OCI-LY7 (cell line): ENCODE data around the gene LRRC10B. TPM values are rescaled to one million over a fixed set of nuclear protein-coding genes. Genes with fewer than 3 reads are reported as not detected.

Source experiments
- BruUV-seq: library from RNA; stranded (reverse); fragments of 400-500 nt; replicated peaks from 2 replicates; lab custom pipeline; 2021; lab: Mats Ljungman, UMichigan
- CTCF ChIA-PET: fragments of 300-600 bp; sonication (Branson Sonifier 250); formaldehyde crosslinking; loops from one replicate; lab custom pipeline; 2022; ENCODE audit warnings: antibody characterized with exemption; ENCODE audit not compliant: unreplicated experiment; lab: Charles Lee
- POLR2A ChIA-PET: fragments of 300-600 bp; sonication (Branson Sonifier 250); formaldehyde crosslinking; loops from one replicate; lab custom pipeline; 2022; ENCODE audit warnings: antibody characterized with exemption; lab: Charles Lee
- DNase-seq: peaks from one replicate; pipeline ENCODE4 v3.0.0-alpha.2; 2015; ENCODE audit warnings: low spot score
- H2AFZ ChIP-seq: fragments of 200-600 bp; sonication (generic), shearing (Covaris generic); 2 replicates; pipeline ENCODE4 v1.6.1; 2014; ENCODE audit warnings: mild to moderate bottlenecking, antibody characterized with exemption, low read length, moderate library complexity
- H3K27ac ChIP-seq: fragments of 200-600 bp; sonication (generic); 2 replicates; pipeline ENCODE4 v1.5.1; 2014; ENCODE audit warnings: mixed run types, low read depth, mild to moderate bottlenecking, moderate library complexity, low read length, inconsistent platforms; ENCODE audit not compliant: poor library complexity, severe bottlenecking
- H3K36me3 ChIP-seq: fragments of 200-600 bp; sonication (generic); 2 replicates; pipeline ENCODE4 v1.6.1; 2014; ENCODE audit warnings: mild to moderate bottlenecking, antibody characterized with exemption, low read length, moderate library complexity, mixed read lengths; ENCODE audit not compliant: insufficient read depth
- H3K4me1 ChIP-seq: fragments of 200-600 bp; sonication (generic); 2 replicates; pipeline ENCODE4 v1.5.1; 2014; ENCODE audit warnings: mild to moderate bottlenecking, low read length; ENCODE audit not compliant: insufficient read depth, poor library complexity, severe bottlenecking
- H3K4me2 ChIP-seq: fragments of 200-600 bp; sonication (generic); 2 replicates; pipeline ENCODE4 v1.6.1; 2014; ENCODE audit warnings: mild to moderate bottlenecking, low read length
- H3K4me3 ChIP-seq: fragments of 200-600 bp; sonication (generic); 2 replicates; pipeline ENCODE4 v1.5.1; 2014; ENCODE audit warnings: mild to moderate bottlenecking, low read depth, low read length; ENCODE audit not compliant: poor library complexity, severe bottlenecking
- H3K79me2 ChIP-seq: fragments of 200-600 bp; sonication (generic); 2 replicates; pipeline ENCODE4 v1.6.1; 2016; ENCODE audit warnings: low read depth, mild to moderate bottlenecking, low read length, moderate library complexity, mixed read lengths; ENCODE audit not compliant: insufficient read depth
- H3K9me2 ChIP-seq: fragments of 200-600 bp; sonication (generic); 2 replicates; pipeline ENCODE4 v1.6.1; 2016; ENCODE audit warnings: mild to moderate bottlenecking, low read length, mixed read lengths; ENCODE audit not compliant: insufficient read depth
- H3K9me3 ChIP-seq: fragments of 200-600 bp; sonication (generic); 2 replicates; pipeline ENCODE4 v1.6.1; 2014; ENCODE audit warnings: mild to moderate bottlenecking, mixed run types, low read length, mixed read lengths
- H4K20me1 ChIP-seq: fragments of 200-600 bp; sonication (generic); 2 replicates; pipeline ENCODE4 v1.6.1; 2014; ENCODE audit warnings: mild to moderate bottlenecking, antibody characterized with exemption, low read length, moderate library complexity, mixed read lengths; ENCODE audit not compliant: insufficient read depth
- EZH2phosphoT487 ChIP-seq: fragments of 200-600 bp; sonication (generic); IDR thresholded peaks from 2 replicates; pipeline ENCODE4 v1.6.1; 2018; ENCODE audit warnings: low read depth, borderline replicate concordance, mild to moderate bottlenecking, mixed run types, antibody characterized with exemption, low read length, moderate library complexity, mixed read lengths
- intact Hi-C: fragments of 100-400 bp; cut with micrococcal nuclease; formaldehyde crosslinking; loops from one replicate; pipeline ENCODE4 v1.10.0; 2022; ENCODE audit not compliant: unreplicated experiment
- total RNA-seq, 2 experiments: library from RNA; depleted of rRNA in 1 of 2; stranded (reverse); fragments of >200 nt in 1 of 2; shearing (Covaris generic) in 1 of 2; gene quantifications; 2 replicates each; pipeline ENCODE4 v1.2.3, GENCODE V29; 2014 to 2022
- TF ChIP-seq, protein P1 (sequence below): fragments of 200-600 bp; sonication (generic); conservative IDR thresholded peaks from 2 replicates; pipeline ENCODE4 v1.5.1; 2014; ENCODE audit warnings: mild to moderate bottlenecking, antibody characterized with exemption, low read length, moderate library complexity, mixed read lengths

LRRC10B gene
- total RNA-seq, 2 experiments from 2014 or later = not detected

DNA sequence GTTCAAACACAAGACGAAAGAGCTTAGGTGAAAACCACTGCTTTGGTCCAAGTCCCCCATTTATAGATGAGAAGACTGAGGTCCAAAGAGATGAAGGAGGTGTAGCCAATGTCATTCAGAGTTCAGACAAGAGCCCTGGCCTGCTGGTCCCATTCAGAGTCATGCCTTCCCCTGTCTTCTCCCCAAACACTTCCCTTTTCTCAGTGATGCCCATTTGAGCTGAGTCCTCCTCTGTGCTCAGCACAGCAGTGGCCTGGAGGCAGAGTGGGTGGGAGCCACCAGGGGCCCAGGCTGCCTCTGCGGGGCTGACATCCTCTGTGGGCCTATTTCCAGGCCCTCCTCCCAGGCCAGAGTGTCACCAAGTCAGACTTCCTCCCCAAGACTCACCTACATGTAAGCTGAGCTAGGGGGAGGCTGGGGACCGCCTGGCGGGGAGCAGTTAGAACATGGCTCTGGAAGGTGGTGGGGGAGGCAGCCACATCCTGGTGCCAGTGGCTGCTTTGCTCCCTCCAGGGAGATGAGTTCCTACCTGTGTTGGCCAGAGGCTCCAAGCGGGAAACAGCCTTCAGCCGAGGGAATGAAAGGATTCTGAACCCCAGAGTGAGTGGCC, 22.4 kb upstream of the LRRC10B start:
- intact Hi-C loops = no loop called here
- TF ChIP-seq, protein P1, sequence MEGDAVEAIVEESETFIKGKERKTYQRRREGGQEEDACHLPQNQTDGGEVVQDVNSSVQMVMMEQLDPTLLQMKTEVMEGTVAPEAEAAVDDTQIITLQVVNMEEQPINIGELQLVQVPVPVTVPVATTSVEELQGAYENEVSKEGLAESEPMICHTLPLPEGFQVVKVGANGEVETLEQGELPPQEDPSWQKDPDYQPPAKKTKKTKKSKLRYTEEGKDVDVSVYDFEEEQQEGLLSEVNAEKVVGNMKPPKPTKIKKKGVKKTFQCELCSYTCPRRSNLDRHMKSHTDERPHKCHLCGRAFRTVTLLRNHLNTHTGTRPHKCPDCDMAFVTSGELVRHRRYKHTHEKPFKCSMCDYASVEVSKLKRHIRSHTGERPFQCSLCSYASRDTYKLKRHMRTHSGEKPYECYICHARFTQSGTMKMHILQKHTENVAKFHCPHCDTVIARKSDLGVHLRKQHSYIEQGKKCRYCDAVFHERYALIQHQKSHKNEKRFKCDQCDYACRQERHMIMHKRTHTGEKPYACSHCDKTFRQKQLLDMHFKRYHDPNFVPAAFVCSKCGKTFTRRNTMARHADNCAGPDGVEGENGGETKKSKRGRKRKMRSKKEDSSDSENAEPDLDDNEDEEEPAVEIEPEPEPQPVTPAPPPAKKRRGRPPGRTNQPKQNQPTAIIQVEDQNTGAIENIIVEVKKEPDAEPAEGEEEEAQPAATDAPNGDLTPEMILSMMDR = no peak
- no peak for TF ChIP-seq EZH2phosphoT487
- Histone ChIP-seq H3K4me2 (no peak overlapping the region), H3K9me2 (no peaks in the 10 kb centered on the region), H3K79me2 (no peaks in the 10 kb centered on the region), H3K4me3 (no peak overlapping the region), H3K27ac (no peak overlapping the region), H3K4me1 (no peaks in the 10 kb centered on the region), H4K20me1 (no peaks in the 10 kb centered on the region), H2AFZ (no peak overlapping the region), H3K9me3 (no peaks in the 10 kb centered on the region), H3K36me3 (no peaks in the 10 kb centered on the region)
- ChIA-PET CTCF (no interaction called here), POLR2A (no interaction called here)
- no TSS peak for BruUV-seq
- DNase-seq = no peak

GRCh38 chr11:61486779-61487178, 21.8 kb upstream of the LRRC10B start:
- POLR2A ChIA-PET = interaction anchor here (0.6 kb wide), 1 partner anchor 35 kb away, joined by 3 read pairs; no protein-coding TSS in a partner anchor
- CTCF ChIA-PET = no interaction called here
- DNase-seq = no peak
- no peaks in the 10 kb centered on the region for H3K36me3 ChIP-seq
- no peaks in the 10 kb centered on the region for H3K4me1 ChIP-seq
- no TSS peak for BruUV-seq
- no peaks in the 10 kb centered on the region for H4K20me1 ChIP-seq
- H3K4me2 ChIP-seq = no peak overlapping the region
- no peak for TF ChIP-seq EZH2phosphoT487
- TF ChIP-seq, protein P1 = no peak
- H2AFZ ChIP-seq = no peak overlapping the region
- no peaks in the 10 kb centered on the region for H3K9me2 ChIP-seq
- H3K27ac ChIP-seq = no peak overlapping the region
- intact Hi-C loops = no loop called here
- no peak overlapping the region for H3K4me3 ChIP-seq
- no peaks in the 10 kb centered on the region for H3K79me2 ChIP-seq
- no peaks in the 10 kb centered on the region for H3K9me3 ChIP-seq

DNA sequence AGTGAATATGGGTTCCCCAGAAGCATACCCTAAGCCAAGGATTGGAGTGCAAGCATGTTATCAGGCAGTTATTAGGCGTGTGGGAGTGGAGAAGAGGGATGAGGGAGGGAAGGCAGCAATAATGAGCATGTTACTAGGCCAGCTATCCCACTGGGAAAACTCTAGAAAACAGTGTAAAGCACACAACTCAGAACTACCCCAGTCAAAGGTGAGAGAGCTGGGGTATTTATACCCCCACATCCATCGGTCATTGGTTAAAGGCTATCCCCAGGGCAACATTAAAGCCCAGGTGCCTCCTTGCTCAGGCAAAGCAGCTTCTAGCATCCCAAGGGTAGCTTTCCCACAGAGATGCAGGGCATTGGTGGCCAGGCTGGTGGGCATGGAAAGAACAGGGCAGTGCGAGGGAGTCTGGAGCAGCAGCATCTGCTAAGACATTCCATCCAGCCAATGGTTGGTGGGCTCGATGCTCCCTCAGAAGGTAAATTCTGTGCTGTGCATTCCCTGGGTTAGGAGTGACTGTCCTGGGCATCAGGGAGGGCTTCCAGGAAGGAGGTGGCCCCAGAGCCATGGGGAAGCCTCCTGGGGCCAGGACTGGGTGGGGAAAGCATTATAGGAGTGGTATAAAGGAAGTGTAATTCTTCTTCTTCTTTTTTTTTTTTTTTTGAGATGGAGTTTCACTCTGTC, 21.1 kb upstream of the LRRC10B start:
- intact Hi-C loops = no loop called here
- Histone ChIP-seq H3K4me3 (no peak overlapping the region), H3K79me2 (no peaks in the 10 kb centered on the region), H3K27ac (no peak overlapping the region), H3K9me2 (no peaks in the 10 kb centered on the region), H3K9me3 (no peaks in the 10 kb centered on the region), H4K20me1 (no peaks in the 10 kb centered on the region), H3K36me3 (no peaks in the 10 kb centered on the region), H2AFZ (no peak overlapping the region), H3K4me1 (no peaks in the 10 kb centered on the region), H3K4me2 (no peak overlapping the region)
- DNase-seq = no peak
- ChIA-PET POLR2A (interaction anchor here (0.6 to 0.7 kb wide), 2 partner anchors 34 to 66 kb away, joined by 3 read pairs; no protein-coding TSS in a partner anchor), CTCF (no interaction called here)
- no TSS peak for BruUV-seq
- no peak for TF ChIP-seq EZH2phosphoT487
- TF ChIP-seq, protein P1 = no peak
